GM10847 (cell line): ENCODE data around the gene NEURL2.

Experiments
- POLR2A ChIP-seq: IDR thresholded peaks from 2 replicates; pipeline ENCODE4 v1.6.1; 2011; ENCODE audit not compliant: insufficient read length; ENCODE audit errors: extremely low read depth

Gene NEURL2

GRCh38 chr20:45850238-45850637 lies 40.8 kb downstream of the NEURL2 start:
- no peak for TF ChIP-seq POLR2A

DNA sequence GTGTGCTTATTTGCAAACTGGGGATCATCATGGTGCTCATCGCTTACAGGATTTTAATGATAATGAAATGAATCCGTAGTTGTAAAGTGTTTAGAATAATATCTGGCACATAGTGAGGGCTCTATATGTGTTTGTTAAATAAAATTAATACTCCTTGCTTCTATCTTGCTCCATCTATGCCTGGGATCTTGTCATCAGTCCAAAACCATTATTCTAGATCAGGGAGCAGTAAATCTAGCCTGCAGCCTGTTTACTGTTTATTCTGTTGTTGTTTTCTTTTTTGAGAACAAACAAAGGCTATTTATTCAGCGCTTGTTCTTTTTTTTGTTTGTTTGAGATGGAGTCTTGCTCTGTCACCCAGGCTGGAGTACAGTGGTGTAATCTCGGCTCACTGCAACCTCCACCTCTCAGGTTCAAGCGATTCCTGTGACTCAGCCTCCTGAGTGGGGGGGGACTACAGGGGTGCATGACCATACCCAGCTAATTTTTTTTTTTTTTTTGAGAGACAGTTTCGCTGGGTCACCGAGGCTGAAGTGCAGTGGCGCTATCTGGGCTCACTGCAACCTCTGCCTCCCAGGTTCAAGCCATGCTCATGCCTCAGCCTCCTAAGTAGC lies 41.9 kb downstream of the NEURL2 start:
- TF ChIP-seq POLR2A: no peak

- TF ChIP-seq POLR2A: no peak
Observed at GRCh38 chr20:45848421-45848820, 42.6 kb downstream of the NEURL2 start.

DNA sequence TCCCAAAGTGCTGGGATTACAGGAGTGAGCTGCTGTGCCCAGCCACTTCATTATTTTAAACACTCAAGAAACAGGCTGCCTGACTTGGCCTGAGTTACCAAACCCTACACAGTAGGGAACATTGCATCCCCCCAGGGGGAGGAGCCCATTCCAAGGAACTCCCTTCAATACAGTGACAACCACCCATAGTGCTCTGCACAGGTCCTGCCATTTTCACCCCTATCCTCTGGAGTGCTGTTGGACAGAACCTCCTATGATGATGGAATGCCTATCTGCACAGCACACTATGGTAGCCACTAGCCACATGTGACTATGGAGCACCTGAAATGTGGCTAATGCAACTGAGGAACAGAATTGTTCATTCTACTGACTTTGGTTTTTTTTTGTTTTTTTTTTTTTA lies 45.6 kb downstream of the NEURL2 start:
- no peak for TF ChIP-seq POLR2A

DNA sequence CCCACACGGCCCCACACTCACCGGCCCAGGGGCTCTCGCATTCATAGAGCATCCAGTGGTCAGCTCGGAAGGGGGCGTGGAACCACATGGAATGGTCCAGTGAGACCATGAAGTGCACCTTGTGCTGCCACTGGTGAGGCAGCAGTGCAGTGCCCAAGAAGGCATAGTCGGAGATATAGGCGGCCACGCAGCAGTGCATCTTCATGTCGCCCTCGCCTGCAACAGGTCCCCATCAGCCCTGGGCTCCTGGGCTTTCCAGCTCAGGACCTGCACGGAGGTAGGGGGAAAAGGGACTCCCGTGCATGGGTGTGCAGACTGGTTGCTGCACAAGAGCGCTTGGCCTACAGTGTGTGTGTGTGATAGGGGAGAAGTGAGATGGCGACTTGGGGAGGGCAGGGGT lies 47.5 kb downstream of the NEURL2 start:
- TF ChIP-seq POLR2A: no peak

DNA sequence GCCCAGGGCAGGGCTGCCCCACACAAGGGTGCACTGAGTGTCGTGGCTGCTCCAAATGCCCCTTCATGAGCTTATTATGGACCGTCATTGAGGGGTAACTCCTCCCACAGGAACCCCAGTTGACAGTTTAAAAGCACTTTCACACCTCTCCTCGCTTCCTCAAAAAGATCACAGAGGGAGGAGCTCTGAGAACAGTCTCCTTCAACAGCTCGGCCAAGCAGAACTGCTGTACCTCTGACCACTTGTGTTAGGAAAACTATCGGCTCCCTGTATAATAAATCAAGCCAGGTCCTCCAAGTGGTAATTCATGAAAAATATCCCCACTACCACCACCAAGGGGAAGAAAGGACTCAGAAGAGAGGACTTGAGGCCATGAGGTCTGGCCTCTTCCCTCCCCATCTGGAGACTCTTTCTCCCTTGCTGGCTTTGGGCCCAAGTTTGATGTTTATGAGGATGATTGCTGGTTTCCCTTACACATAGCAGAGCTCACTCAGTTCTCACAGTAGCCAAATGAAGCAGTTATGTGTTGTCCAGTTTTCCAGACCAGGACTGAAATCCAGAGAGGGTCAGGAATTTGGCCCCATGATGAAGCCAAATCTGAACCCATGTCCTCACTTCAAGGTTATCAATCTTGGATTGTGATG lies 48.7 kb downstream of the NEURL2 start:
- no peak for TF ChIP-seq POLR2A

GRCh38 chr20:45841407-45842129 lies 49.4 kb downstream of the NEURL2 start:
- TF ChIP-seq POLR2A: no peak

- no peak for TF ChIP-seq POLR2A
Observed at GRCh38 chr20:45840700-45841198, 50.3 kb downstream of the NEURL2 start.
